HG03039 (cell line): ENCODE measurements around the gene RAD51AP1.
"Not testable (repeated sequence)": the region's sequence is repeated elsewhere in the genome, so short reads cannot be mapped to it uniquely, and the experiment has no call there.

ENCODE experiments used
- ATAC-seq: cut with Tn5 transposase; IDR thresholded peaks from one replicate; pipeline ENCODE4 v1.9.1; 2021; ENCODE audit warnings: mild to moderate bottlenecking, moderate library complexity; ENCODE audit not compliant: unreplicated experiment

The RAD51AP1 gene, protein sequence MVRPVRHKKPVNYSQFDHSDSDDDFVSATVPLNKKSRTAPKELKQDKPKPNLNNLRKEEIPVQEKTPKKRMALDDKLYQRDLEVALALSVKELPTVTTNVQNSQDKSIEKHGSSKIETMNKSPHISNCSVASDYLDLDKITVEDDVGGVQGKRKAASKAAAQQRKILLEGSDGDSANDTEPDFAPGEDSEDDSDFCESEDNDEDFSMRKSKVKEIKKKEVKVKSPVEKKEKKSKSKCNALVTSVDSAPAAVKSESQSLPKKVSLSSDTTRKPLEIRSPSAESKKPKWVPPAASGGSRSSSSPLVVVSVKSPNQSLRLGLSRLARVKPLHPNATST

DNA sequence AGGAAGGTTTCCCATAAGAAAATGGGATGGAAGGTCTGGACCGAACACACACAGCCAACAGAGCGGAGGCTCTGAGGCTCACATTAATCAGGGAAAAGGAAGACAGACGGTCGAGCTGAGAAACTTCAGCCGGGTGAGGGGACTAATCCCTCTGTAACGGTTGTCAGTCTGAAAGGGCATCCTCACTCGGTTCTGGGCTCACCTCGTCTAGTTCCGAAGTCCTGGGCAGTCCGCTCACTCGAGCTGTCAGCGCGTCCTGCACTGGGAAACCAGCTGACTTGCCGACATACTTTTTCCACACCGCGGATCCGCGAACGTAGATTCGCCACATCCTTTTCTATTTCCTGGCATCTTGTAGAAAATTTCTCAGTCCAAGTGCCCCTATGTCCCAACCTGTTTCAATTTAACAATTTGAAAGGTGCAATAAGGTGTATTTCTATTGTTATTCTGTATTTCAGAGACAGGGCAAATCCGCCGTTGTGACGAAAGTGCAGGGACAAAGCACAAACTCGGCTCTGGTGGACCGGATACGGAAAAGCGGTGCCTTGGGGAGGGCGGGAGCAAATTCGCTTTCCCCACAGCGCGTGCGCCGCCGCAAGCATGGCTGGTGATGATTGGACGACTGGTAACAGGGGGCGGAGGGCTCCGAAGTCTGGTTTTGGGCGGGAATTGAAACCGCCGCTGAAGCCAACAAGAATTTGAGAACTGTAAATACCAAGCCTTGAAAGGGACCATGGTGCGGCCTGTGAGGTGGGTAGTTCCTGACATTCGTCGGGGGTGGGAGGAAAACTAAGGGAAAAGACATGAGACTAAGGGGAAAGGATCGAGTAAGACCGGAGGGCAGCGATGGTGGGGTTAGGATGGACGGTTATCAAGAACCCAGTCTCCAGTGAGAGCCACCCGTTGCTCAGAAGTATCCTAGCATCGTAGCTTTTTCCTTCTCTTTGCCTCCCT is at the start of gene RAD51AP1:
RAD51AP1 (plus strand) TSS at position 684 of the 954 bp plus-strand sequence; CDS start at position 734, 50 bp downstream.
- peak; percentile 87 for ATAC-seq

DNA sequence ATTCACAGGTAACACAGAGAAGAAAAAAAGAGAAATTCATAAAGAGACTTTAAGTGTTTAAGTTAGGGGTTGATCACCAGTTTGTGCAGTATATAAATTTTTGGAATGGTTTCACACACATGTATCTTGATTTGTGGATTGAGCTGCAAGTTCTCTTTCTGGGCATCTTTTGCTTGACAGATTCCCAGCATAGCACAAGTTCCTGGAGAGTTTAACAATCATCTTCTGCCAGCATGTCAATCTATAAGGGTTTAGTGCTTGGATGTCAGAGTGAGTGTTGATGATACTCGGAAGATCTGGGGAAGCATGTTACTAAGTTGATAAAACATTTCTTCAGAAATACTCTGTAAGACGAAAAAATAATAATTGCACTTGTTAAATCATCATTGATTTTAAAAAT is 49.1 kb upstream of the RAD51AP1 start:
- no peak for ATAC-seq

DNA sequence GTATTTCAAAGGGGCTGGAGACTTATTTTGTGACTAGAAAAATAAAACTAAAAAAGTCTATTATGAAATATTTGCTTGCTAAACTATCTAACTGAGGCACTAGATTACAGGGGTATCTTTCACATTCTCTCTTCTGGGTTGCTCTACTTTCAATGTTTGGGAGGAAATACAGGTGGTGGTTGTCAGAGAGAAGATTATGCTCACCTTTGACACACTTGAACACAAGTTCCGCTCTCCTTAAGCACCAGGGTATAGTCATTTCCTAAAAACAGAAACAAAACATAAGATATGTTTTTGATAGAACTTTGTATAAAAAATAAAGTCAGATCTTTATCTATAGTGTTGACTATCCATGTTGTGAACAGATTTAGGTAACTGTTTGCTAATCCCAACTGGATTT is 47.7 kb upstream of the RAD51AP1 start:
- no peak for ATAC-seq

DNA sequence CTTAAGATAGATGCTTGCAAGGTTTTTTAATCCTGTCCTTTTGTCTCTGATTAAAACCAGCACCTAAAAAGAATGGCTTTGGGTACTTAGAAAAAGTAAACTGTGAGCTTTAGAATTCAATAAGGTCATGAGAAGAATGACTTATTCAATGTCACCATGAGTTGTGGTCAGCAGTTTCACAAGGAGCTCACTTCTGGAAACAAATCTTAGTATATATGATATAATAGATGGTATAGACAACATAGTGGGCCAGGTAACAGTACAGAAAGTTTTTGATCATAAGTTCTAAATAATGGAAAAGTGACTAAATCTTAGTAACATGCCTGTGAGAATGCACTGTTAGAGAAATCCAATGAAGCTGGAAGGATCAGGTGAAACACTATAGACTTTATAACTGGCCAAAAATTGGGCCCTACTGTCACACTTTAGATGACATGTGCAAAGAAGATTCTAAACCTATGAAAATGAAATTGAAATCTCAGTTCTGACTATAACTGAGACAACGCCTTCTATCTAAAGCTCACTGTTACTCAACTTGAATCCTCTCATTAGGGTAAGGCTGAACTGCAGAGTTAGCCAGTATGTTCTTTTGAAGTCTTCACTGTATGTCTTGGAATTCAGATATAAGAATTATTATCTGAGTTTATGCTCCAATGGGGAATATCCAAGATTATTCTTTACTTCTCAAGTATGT is 42.4 kb upstream of the RAD51AP1 start:
- no peak for ATAC-seq

DNA sequence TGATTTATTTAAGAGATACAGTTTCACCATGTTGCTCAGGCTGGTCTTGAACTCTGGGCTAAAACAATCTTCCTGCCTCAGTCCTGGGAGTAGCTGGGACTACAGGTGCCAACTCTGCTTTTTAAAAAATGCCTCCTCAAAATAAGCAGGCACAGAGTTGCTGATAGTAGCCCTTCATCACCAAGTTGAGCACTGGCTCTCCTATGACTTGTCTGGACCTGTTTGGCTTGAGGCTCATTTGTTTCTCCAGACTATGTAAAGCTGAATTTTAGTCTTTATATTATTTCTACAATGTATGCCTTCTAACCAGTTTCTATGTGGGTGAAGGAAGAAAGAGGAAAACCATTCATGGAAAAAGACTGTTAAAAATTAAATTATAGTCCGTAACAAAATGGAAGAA is 39.5 kb upstream of the RAD51AP1 start:
- no peak for ATAC-seq

DNA sequence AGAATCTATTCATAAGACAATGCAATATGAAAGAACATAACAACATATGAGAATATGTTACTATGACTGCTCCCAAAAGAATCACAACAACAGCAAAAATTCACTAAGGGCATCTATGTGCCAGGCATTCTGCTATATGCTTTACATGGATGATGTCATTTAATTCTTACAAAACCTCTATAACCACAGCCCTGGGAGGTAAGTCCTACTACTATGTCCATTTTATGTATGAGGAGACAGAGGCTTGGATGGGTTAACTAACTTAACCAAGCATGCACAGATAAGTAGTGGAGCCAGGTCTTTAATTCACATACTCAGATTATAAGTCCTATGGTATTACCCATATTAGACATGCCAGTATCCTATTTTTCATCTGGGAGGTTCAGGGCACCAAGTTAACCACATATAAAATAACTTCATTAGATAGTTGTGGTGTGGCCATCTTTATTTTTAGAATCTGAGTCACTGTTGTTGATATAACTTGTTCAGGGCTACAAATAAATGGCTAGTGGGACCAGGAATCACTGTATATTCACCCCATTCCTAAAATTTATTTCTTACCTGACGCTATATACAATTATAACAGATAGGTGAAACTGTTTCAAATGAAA is 33.2 kb upstream of the RAD51AP1 start:
- ATAC-seq: no peak

DNA sequence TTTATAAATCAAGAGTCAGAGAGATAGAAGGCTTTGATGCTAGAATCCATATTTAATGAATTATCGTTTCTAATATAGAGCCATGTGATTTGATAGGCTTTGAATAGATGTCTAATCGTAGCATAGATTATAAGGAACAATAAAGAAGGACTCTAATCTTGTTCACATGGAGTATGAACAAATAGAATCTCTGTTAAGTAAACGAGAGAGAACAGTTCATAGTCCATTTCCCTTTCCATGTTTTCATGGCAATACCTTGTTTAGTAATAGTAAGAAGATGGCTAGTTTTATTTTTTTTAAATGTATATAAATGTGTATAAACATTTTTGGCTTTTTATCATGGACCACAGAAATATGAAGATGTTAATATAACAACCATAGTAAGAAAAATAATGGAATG is 32.3 kb upstream of the RAD51AP1 start:
- no peak for ATAC-seq

DNA sequence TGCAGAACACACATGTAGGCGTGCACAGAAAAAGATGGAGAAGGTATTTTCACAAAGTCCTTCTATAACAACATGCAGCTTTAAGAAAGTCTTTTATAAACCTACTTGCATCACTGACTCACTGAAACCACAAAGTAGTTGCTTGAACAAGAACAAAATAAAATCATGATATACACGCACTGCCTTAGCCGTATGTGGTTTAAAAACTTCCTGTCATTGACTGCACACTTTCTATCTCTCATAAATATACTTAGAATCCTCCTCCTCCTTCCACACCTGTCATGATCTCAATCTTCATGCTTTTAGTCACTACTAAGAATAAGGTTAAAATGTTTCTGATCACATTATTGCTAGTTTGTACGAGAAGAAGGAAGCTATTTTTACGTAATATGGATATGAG is 31.8 kb upstream of the RAD51AP1 start:
- peak; percentile 38 for ATAC-seq

DNA sequence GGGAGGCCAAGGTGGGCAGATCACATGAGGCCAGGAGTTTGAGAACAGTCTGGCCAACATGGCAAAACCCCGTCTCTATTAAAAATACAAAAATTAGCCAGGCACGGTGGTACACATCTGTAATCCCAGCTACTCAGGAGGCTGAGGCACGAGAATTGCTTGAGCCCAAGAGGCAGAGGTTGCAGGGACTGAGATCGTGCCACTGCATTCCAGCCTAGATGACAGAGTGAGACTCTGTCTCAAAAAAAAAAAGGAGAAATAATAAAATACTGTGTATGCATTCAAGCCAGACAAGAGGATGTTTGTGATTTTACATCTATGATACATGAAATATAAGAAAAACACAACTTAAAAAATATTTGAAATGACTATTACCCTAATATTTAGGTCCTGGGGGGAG is 30.2 kb upstream of the RAD51AP1 start:
- not testable (repeated sequence) for ATAC-seq

DNA sequence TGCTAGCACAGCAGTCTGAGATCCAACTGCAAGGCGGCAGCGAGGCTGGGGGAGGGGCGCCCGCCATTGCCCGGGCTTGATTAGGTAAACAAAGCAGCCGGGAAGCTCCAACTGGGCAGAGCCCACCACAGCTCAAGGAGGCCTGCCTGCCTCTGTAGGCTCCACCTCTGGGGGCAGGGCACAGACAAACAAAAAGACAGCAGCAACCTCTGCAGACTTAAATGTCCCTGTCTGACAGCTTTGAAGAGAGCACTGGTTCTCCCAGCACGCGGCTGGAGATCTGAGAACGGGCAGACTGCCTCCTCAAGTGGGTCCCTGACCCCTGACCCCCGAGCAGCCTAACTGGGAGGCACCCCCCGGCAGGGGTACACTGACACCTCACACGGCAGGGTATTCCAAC is 29.4 kb upstream of the RAD51AP1 start:
- not testable (repeated sequence) for ATAC-seq

DNA sequence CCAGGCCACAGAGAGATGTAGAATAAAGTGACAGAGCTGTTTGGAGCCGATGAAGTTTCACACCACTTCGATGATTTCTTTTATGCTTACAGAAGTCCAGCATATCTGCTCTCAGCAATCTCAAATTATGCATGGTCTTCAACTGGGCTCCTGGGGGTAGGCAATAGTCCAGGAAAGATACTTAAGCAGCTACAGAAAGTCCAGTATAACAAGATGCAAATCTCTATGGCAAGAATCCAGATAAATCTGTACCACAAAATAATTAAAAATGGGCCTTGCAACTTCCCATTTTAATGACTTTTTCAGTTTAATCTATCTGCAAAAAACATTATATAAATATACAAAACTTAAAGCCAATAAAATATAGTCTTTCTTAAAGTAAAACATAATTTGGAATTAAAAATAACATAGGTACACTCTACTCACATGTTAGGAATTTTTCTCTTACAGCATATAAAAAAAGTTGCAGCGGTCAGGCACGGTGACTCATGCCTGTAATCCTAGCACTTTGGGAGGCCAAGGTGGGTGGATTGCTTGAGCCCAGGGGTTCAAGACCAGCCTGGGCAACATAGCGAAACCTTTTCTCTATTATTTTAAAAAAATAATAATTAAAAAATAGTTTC is 20.5 kb upstream of the RAD51AP1 start:
- no peak for ATAC-seq

DNA sequence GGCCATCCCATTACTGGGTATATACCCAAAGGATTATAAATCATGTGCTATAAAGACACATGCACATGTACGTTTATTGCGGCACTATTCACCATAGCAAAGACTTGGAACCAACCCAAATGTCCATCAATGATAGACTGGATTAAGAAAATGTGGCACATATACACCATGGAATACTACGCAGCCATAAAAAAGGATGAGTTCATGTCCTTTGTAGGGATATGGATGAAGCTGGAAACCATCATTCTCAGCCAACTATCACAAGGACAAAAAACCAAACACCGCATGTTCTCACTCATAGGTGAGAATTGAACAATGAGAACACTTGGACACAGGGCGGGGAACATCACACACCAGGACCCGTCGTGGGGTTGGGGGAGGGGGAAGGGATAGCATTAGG is 15.2 kb upstream of the RAD51AP1 start:
- not testable (repeated sequence) for ATAC-seq

DNA sequence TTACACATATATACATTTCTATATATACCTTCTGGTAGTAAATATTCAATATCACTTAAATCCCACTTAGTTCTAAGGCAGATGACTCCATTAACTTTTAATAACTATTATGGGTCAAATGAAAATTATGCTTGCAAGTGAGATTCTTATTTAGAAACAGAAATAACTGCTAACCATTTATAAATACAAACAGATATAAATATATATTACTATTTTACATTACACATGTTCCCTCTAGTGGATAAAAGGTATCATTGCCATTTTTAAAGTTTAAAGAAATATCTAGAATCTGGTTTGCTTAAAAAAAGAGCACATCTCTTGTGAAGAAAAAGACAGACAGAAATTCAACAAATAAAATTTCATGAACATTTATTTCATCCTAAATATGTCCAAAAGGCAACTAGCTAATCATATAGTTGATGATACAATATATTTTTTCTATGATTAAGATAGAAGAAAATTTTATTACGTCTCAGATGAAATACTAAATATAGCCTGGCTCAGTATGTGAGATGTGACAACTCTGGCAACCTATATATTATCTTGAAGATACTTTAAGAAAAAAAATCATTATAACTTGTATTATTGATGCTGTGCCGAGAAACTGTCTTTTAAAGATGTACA is 11.7 kb upstream of the RAD51AP1 start:
- no peak for ATAC-seq

DNA sequence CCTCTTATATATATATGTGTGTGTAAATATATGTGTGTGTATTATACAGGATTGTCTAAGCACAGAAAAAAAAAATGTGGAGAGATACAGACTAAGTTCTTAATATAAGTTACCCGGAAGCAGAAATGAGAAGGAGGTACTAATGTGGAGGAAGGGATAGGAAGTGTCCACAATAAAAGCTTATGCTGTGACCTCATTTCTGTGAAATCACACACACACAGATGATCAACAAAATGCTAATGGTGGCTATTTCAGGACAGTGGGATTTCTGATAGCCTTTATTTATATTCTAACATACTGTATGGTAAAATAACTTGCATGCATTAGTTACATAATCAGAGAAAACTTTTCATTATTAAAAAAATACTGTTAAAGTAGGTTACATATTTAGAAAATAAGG is 8.5 kb upstream of the RAD51AP1 start:
- ATAC-seq: no peak

DNA sequence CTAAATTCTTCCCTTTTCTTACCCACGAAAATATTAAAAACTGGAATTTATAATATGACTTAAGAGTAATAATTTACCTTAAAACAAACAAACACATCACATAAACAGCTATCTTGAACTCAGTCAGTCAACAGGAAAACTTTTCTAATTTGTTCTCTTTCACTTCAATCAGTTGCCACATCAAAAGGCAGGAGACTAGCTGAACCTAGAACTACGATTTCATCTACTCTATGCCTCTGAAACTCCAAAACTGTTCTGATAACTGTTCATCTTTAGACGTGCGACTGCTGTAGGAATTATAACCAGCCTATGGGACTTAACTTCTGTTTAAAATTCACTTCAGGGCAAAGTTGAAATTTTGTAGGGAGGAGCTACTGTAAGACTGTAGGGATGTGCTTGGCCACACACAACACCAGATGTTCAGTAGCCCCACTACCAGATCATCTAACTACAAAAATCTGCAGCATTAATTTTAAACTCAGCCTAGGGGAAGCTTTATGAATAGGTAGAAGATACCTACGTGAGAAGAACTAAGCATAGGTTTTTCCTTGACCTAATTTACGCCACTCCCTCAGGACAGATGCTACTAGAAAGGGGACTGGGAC is 7.6 kb upstream of the RAD51AP1 start:
- no peak for ATAC-seq

DNA sequence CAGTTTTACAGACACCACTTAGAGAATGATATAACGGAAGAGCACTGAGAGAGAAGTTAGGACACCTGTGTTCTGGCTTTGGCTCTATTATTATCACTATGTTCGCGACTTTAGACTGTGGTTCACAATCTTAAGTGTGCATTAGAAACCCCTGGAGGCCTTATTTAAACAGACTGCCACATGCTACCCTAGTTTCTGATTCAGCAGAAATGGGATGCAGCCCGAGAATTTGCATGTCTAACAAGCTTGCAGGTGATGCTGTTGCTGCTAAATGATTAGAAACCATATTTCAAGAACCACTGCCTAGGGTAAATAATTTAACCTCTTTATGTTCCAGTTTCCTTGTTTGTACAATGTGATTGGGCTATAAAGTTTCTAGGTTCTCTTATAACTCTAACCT is 3.6 kb upstream of the RAD51AP1 start:
- ATAC-seq: no peak

DNA sequence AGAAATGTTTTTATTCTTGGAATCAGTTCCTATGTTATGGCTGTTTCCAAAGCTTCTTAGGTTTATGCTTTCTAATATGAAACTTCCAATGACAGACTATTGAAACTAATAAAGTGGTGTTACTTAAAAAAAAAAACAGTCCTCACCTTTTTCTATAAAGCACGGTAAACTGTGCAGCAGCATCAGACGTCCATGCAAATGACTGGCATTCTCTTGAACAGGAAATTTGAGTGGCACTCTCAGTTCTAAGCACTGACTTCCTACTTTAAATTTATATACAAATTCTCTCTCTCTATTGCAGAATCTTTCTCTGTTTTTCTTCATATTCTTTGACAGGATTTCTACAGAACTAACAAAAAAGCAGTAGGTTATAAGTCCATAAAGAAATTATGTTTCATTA is 2.8 kb upstream of the RAD51AP1 start:
- ATAC-seq: no peak

DNA sequence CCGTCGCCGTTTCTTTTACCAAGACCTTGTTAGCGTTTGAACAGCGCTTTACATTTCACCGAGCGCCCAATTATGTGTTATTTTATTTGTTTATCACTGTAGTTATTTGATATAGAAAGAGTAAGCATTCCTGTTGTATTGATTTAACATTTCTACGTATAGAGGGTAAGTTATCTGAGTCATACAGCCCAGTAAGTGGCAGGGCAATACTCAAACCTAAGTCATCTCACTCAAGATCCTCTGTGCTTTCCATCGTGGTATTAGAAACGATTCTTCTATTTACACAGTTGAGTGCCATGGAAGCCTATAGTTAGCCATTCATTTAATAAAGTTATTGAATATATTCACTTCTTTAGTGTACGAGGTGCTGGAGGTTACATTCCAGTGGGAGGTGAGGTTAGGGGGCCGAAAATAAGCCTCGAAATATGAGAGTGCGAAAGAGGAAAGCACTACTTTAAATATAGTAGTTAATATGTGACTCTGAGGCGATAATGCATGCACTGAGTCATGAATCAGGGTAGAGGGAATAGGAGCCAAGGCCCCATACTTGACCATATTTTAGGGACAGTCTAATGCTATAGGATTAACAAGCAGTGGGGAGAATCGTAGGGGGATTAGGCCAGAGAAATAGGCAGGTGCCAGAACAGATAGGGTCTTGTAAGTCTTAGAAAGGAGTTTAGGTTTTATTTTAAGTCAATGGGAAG is 629 bp downstream of the RAD51AP1 start:
- ATAC-seq: no peak

DNA sequence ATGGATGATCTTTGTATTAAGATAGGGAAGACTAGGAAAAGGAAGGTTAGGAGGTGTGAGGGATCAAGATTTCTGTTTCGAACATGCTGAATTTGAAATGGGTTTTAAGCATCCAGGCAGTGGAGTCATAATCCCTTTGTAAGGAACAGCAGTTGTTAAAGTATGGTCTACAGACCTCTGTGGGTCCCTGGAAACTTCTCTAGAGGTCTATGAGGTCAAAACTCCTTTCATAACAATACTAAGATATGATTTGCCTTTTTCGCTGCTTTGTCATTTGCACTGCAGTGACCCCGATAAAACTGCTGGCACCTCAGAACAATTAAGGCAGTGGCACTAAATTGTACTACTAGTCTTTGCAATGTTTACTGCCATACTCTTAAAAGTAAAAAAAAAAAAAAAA is 1.5 kb downstream of the RAD51AP1 start:
- no peak for ATAC-seq
